ENCODE measurements around the gene TUT4.

TUT4 gene

GRCh38 chr1:52416811-52417210, 136.1 kb downstream of the TUT4 start:
- DNase-seq (ENCODE audit: insufficient read length, low spot score): no peak
- FAIRE-seq: no peak

- DNase-seq (ENCODE audit: insufficient read length, low spot score) (no peak), FAIRE-seq (no peak)
These were observed 137.9 kb downstream of the TUT4 start for GRCh38 chr1:52414942-52415341.

- FAIRE-seq (no peak), DNase-seq (ENCODE audit: insufficient read length, low spot score) (no peak)
These were observed 139.4 kb downstream of the TUT4 start for GRCh38 chr1:52413410-52413989.

- FAIRE-seq (peak; percentile 42), DNase-seq (ENCODE audit: insufficient read length, low spot score) (no peak)
These were observed 147.9 kb downstream of the TUT4 start for GRCh38 chr1:52404975-52405338.

- peak; percentile 99 for FAIRE-seq
These were observed 148.5 kb downstream of the TUT4 start, which contains the start of the genes ORC1 and PRPF38A for GRCh38 chr1:52404116-52404974. ORC1 (minus strand) TSS chr1:52404423; CDS start chr1:52402223, 2,200 bp downstream. PRPF38A (plus strand) TSS chr1:52404602; CDS start chr1:52404750, 148 bp downstream.

GRCh38 chr1:52403566-52404115, 149.3 kb downstream of the TUT4 start:
- DNase-seq (ENCODE audit: insufficient read length, low spot score): peak; percentile 22
- FAIRE-seq: peak; percentile 75

More at GRCh38 chr1:52404116-52404974, 148.5 kb downstream of the TUT4 start, which contains the start of the genes ORC1 and PRPF38A:
- DNase-seq (ENCODE audit: insufficient read length, low spot score): peak; percentile 71

- FAIRE-seq (no peak), DNase-seq (ENCODE audit: insufficient read length, low spot score) (peak; percentile 9)
These were observed 150.0 kb downstream of the TUT4 start for GRCh38 chr1:52402860-52403240.

- DNase-seq (ENCODE audit: insufficient read length, low spot score) (no peak), FAIRE-seq (no peak)
These were observed 152.8 kb downstream of the TUT4 start for GRCh38 chr1:52400131-52400530.

- no peak for FAIRE-seq
- no peak for DNase-seq (ENCODE audit: insufficient read length, low spot score)
These were observed 153.3 kb downstream of the TUT4 start for GRCh38 chr1:52399629-52400028.

- FAIRE-seq (no peak), DNase-seq (ENCODE audit: insufficient read length, low spot score) (no peak)
These were observed 159.7 kb downstream of the TUT4 start for GRCh38 chr1:52393174-52393573.

GRCh38 chr1:52386458-52386857, 166.4 kb downstream of the TUT4 start:
- DNase-seq (ENCODE audit: insufficient read length, low spot score) (no peak), FAIRE-seq (no peak)

GRCh38 chr1:52385376-52385775, 167.5 kb downstream of the TUT4 start:
- FAIRE-seq: no peak
- no peak for DNase-seq (ENCODE audit: insufficient read length, low spot score)
